OCI-LY3 (cell line): ENCODE results near the gene COL10A1.

Source experiments
- CTCF ChIP-seq: fragments of 200-600, 300-600 bp; sonication (generic); IDR thresholded peaks from 2 replicates; pipeline ENCODE4 v1.5.1; 2014; ENCODE audit warnings: antibody characterized with exemption, low read length, low read depth
- EZH2phosphoT487 ChIP-seq: fragments of 200-600 bp; shearing (Covaris generic); IDR thresholded peaks from 2 replicates; pipeline ENCODE4 v1.6.1; 2018; ENCODE audit warnings: antibody characterized with exemption, mixed run types, low read depth

- TF ChIP-seq CTCF (no peak), EZH2phosphoT487 (no peak)
These were observed 24.1 kb downstream of the COL10A1 start for GRCh38 chr6:116101790-116102189.
